ENCODE measurements around the gene RFC2. TPM values are rescaled to one million over a fixed set of nuclear protein-coding genes. Genes with fewer than 3 reads are reported as not detected.

Gene RFC2
- total and polyA plus RNA-seq, 2 of the 8 experiments (the other 6 are each of a cell fraction or from before 2014, with no cell fraction given) = 52.9 to 85.4 TPM

DNA sequence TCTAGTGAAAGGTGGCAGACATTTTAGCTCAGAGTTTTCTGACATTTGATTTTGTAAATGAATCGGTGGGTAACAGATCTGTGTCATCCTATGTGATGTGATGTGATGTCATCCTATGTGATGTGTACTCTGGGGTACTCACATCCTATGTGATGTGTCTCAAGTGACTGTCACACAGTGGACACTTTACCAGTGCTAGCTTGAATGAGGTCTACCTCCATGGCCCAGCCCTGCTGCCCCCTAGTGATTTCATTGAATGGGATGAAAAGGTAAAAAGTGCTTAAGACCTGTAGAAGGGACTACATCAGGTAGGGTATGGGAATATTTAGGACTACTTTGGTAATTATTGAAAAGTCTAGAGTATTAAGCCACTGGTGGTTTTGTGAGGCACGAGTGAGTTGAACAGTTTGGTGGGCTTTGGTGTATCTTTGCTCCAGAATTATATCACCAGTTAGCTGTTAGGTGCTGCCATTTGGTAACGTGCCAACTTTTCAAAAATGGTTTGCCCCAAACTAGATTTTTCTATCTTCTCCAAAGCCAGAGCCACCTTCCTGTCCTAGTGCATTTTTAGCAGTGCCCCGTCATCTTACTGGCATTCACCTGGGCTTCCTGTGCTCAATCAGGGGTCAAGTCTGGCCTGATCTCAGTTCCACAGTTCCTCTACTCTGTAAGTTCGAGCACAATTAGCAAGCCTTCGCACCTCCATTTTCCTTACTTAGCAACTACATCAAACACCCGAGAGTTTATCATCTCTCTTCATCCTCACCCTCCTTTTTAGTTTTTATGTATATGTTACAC is 70.3 kb downstream of the RFC2 start:
- ChIA-PET POLR2A (ENCODE audit: partially characterized antibody) (interaction anchor here (0.7 to 3.8 kb wide), 15 partner anchors 8 to 607 kb away, joined by 3 to 33 read pairs (median 5); partner anchors contain the start of genes EIF4H and LIMK1), CTCF (ENCODE audit: partially characterized antibody) (interaction anchor here (0.6 to 3.5 kb wide), 34 partner anchors 9 to 366 kb away, joined by 3 to 24 read pairs (median 4); no protein-coding TSS in a partner anchor)
- Histone ChIP-seq H2BK15ac (ENCODE audit: low read length) (no peak overlapping the region), H4K20me1 (replicated peaks in 1 of 2; ENCODE audit: control insufficient read depth in 1 of 2, insufficient read depth in 2 of 2, low read length in 2 of 2) (peaks cover 47 to 48% of the 10 kb centered on the region in 2 experiments), H3K9ac (replicated peaks in 1 of 4; ENCODE audit: extremely low read depth in 1 of 4, low read depth in 3 of 4, low read length in 3 of 4) (no peak overlapping the region), H3K56ac (replicated peaks; ENCODE audit: insufficient read length, low read depth, low read length) (no peak overlapping the region), H3K79me2 (ENCODE audit: control insufficient read depth in 1 of 2, insufficient read depth in 2 of 2, low read length in 2 of 2) (peaks cover 74 to 100% of the 10 kb centered on the region in 2 experiments), H3K36me3 (ENCODE audit: control insufficient read depth in 2 of 4, insufficient read depth in 4 of 4, low read length in 3 of 4) (peaks cover 12 to 56% (median 13%) of the 10 kb centered on the region in 4 experiments), H2BK20ac (ENCODE audit: low read length) (no peak overlapping the region), H2BK12ac (ENCODE audit: low read depth, low read length) (no peak overlapping the region), H4K8ac (ENCODE audit: extremely low read depth, insufficient read depth, low read length) (no peak overlapping the region), H2AFZ (ENCODE audit: low read length) (no peak overlapping the region), H4K5ac (ENCODE audit: insufficient read length, low read depth, low read length) (no peak overlapping the region), H3K4ac (replicated peaks; ENCODE audit: insufficient read length, low read depth, low read length) (no peak overlapping the region), H3K79me1 (ENCODE audit: low read depth, low read length) (peaks cover 14% of the 10 kb centered on the region), H3K27ac (ENCODE audit: low read depth, low read length) (no peak overlapping the region), H3K4me1 (replicated peaks in 1 of 4; ENCODE audit: control insufficient read depth in 3 of 4, insufficient read depth in 4 of 4, low read length in 3 of 4) (peaks cover 0 to 6% (median 2%) of the 10 kb centered on the region in 4 experiments; a peak in 4 of 7 replicates), H2AK5ac (ENCODE audit: low read depth, low read length) (no peak overlapping the region), H3K18ac (ENCODE audit: extremely low read depth, low read length) (no peak overlapping the region), H3K4me2 (ENCODE audit: insufficient read depth in 1 of 2, low read depth in 2 of 2, low read length in 2 of 2) (no peak overlapping the region; a peak in 1 of 4 replicates), H3K23me2 (ENCODE audit: low read depth, low read length) (no peaks in the 10 kb centered on the region), H3K9me3 (ENCODE audit: insufficient read depth in 2 of 2, low read depth in 1 of 2, low read length in 1 of 2) (no peaks in the 10 kb centered on the region), H3K14ac (ENCODE audit: insufficient read length) (no peak overlapping the region), H2BK120ac (replicated peaks; ENCODE audit: low read depth, low read length) (no peak overlapping the region), H3K27me3 (replicated peaks in 1 of 4; ENCODE audit: control insufficient read depth in 3 of 4, extremely low read depth in 1 of 4, insufficient read depth in 3 of 4, low read length in 3 of 4) (no peaks in the 10 kb centered on the region), H2BK5ac (ENCODE audit: low read depth, low read length) (no peak overlapping the region), H4K91ac (replicated peaks; ENCODE audit: insufficient read length, low read length) (no peak overlapping the region), H3K23ac (ENCODE audit: insufficient read length) (no peak overlapping the region), H3K4me3 (ENCODE audit: extremely low read depth in 1 of 4, insufficient read depth in 2 of 4, low read depth in 3 of 4, low read length in 4 of 4) (no peak overlapping the region)
- DNase-seq (ENCODE audit: low read depth in 1 of 2, low spot score in 2 of 2) = no peak
- no peak for FAIRE-seq
- 87% methylated on average over 7 of the region's 7 CpGs; no CpG with 5 or more reads in 1 of the 2 experiments for WGBS, 2 experiments (ENCODE audit: extremely low coverage in 1 of 2, insufficient coverage in 1 of 2, insufficient read length in 1 of 2, insufficient replicate concordance in 2 of 2, low coverage in 1 of 2, low lambda C conversion rate in 2 of 2, missing lambda C conversion rate in 1 of 2)
- TF ChIP-seq GABPA (IDR thresholded peaks at IDR 0.05; ENCODE audit: borderline replicate concordance, insufficient read depth, low read length) (no peak), TAF7 (optimal IDR thresholded peaks at IDR 0.05; ENCODE audit: borderline replicate concordance, low read depth, low read length) (no peak), SIX5 (IDR thresholded peaks at IDR 0.05; ENCODE audit: low read depth, low read length) (no peak), CTCF (IDR thresholded peaks at IDR 0.05; ENCODE audit: control extremely low read depth in 1 of 3, insufficient read depth in 1 of 3, low read depth in 1 of 3, low read length in 3 of 3) (peak; percentile 28 to 53 (median 51)), POU5F1 (IDR thresholded peaks at IDR 0.05; ENCODE audit: low read depth, low read length) (no peak), YY1 (IDR thresholded peaks at IDR 0.05; ENCODE audit: low read depth, low read length) (no peak), KDM5A (IDR thresholded peaks at IDR 0.05; ENCODE audit: low read length) (no peak), RNF2 (IDR thresholded peaks at IDR 0.05; ENCODE audit: borderline replicate concordance, low read depth, low read length, missing control alignments, poor library complexity, severe bottlenecking) (no peak)

Data from H1 (cell line).